ENCODE results near the gene OSGIN1. TPM values are rescaled to one million over a fixed set of nuclear protein-coding genes. Genes with fewer than 3 reads are reported as not detected.

Gene OSGIN1
- total RNA-seq, 1 experiment from 2014 or later = 1.7 TPM

DNA sequence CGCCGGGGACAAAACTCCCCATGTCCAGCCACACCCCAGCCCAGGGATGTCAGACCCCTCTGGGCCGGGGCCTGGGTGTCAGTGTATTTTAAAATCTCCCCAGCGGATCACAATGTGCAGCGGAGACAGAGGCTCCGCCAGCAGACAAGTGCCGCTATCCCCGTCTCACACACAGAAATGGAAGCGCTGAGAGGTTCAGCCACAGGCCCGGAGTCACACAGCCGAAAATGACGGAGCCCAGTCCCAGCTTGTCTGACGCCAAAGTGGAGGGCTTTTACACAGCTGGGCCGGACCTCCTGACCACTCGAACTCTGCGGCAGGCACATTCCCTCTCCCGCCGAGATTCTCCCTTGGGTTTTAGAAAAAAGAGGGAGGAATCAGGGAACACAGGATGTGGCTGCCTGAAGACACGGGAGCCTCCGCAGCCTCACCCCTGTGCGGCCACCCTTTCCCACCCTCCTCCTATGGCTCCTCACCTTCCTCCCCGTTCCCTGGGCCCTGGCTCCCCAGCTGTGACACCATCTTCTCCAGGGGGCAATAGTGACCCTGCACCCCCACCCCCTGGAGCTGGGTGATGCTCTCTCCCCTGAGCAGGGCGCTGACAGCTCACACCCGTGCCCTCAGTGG, 6.8 kb upstream of the OSGIN1 start (continued):
- TF ChIP-seq ESRRA (CRISPR knock-in tag; IDR thresholded peaks at IDR 0.05; ENCODE audit: borderline replicate concordance) (no peak), TEAD1 (CRISPR knock-in tag; IDR thresholded peaks at IDR 0.05) (no peak), RORB (CRISPR knock-in tag; IDR thresholded peaks at IDR 0.05) (no peak)
- TF ChIP-seq, protein P1, sequence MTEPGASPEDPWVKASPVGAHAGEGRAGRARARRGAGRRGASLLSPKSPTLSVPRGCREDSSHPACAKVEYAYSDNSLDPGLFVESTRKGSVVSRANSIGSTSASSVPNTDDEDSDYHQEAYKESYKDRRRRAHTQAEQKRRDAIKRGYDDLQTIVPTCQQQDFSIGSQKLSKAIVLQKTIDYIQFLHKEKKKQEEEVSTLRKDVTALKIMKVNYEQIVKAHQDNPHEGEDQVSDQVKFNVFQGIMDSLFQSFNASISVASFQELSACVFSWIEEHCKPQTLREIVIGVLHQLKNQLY (CRISPR knock-in tag; IDR thresholded peaks at IDR 0.05) = no peak
- TF ChIP-seq, protein P2, sequence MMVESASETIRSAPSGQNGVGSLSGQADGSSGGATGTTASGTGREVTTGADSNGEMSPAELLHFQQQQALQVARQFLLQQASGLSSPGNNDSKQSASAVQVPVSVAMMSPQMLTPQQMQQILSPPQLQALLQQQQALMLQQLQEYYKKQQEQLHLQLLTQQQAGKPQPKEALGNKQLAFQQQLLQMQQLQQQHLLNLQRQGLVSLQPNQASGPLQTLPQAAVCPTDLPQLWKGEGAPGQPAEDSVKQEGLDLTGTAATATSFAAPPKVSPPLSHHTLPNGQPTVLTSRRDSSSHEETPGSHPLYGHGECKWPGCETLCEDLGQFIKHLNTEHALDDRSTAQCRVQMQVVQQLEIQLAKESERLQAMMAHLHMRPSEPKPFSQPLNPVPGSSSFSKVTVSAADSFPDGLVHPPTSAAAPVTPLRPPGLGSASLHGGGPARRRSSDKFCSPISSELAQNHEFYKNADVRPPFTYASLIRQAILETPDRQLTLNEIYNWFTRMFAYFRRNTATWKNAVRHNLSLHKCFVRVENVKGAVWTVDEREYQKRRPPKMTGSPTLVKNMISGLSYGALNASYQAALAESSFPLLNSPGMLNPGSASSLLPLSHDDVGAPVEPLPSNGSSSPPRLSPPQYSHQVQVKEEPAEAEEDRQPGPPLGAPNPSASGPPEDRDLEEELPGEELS (CRISPR knock-in tag; IDR thresholded peaks at IDR 0.05) = no peak

DNA sequence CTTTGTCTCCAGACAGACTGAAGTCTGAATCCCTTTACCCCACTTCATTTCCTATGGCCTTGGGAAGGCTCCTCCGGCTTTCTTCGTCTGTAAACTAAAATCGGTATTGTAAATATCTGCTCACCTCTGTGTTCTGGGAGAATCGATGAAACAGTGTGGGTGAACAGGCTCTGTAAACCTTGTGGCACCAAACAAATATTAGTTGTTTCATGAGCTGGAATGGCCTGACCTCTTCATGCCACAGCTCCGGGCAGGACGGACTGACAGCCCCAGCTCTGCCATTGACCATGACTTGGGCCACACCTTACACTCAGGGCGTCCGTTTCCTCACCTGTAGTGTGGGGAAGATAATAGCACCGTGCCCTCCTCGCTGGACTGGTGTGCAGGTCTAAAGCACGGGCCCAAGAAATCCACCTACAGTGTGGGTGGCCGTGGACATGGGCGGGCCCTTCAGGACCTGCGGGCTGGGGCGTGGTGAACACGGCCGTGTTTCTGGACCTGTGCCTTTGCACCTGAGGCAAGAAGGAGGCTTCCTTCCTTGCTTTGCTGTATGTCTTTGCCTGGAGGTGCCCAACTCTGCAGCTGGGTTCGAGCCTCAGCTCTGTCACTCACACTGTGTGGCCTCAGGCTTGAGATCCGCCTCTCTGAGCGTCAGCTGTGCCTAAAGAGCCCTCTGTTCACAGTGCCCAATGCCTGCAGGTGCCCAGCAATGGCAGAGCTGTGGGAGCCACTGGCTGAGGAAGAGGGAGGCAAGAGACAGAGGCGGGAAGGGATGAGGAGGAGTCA, 6.1 kb upstream of the OSGIN1 start:
- Mint-ChIP-seq H3K4me3 (no peak overlapping the region), H3K36me3 (no peaks in the 10 kb centered on the region), H3K27ac (no peak overlapping the region), H3K9me3 (peaks cover 5% of the 10 kb centered on the region; the same call in 1 of the 2 replicates), H3K27me3 (ENCODE audit: low read depth) (no peaks in the 10 kb centered on the region), H3K4me1 (no peaks in the 10 kb centered on the region)
- POLR2A ChIA-PET = no interaction called here
- no peak for ATAC-seq
- DNase-seq (ENCODE audit: low spot score) = no peak
- TF ChIP-seq, protein P1 (CRISPR knock-in tag; IDR thresholded peaks at IDR 0.05) = no peak
- TF ChIP-seq NR3C1 (CRISPR knock-in tag; conservative IDR thresholded peaks at IDR 0.05; ENCODE audit: low read depth) (no peak), AFF4 (CRISPR knock-in tag; IDR thresholded peaks at IDR 0.05; ENCODE audit: borderline replicate concordance) (no peak)
- TF ChIP-seq, protein P2 (CRISPR knock-in tag; IDR thresholded peaks at IDR 0.05) = no peak
- CTCF ChIA-PET = interaction anchor here (1.5 to 1.7 kb wide), 2 partner anchors 10 to 15 kb away, joined by 3 to 9 read pairs; no protein-coding TSS in a partner anchor

DNA sequence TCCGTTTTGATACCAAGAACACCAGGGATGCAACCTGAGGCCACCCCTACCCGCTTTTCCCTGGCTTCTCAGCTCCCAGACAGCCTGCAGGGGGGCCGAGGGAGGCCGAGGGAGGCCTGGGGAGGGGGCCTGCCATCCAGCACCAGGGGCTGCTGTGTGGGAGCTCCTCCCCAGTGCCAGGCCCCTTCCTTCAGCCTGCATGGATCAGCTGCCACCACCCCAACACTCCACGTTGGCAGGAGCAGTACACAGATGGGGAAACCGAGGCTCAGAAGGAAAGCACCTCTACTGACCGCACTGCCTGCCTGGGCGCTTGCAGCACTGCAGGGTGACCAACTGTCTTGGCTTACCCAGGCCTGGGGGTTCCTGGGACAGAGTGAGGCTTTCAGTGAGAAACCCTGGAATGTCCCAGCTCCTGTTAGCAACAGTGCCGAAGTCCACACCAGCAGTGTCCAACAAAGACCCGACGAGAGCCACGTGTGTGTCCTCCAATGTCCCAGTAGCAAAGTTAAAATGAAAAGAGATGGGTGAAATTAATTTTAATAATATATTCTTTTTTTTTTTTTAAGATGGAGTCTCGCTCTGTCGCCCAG, 5.3 kb upstream of the OSGIN1 start:
- CTCF ChIA-PET = interaction anchor here (0.5 to 1.7 kb wide), 3 partner anchors 8 to 16 kb away, joined by 3 to 9 read pairs (median 4); no protein-coding TSS in a partner anchor
- ATAC-seq (no peak), DNase-seq (ENCODE audit: low spot score) (no peak)
- Mint-ChIP-seq H3K4me3 (no peak overlapping the region), H3K4me1 (no peaks in the 10 kb centered on the region), H3K27ac (no peak overlapping the region), H3K9me3 (peaks cover 5% of the 10 kb centered on the region; the same call in 1 of the 2 replicates), H3K27me3 (ENCODE audit: low read depth) (no peaks in the 10 kb centered on the region), H3K36me3 (no peaks in the 10 kb centered on the region)
- POLR2A ChIA-PET = interaction anchor here (0.6 kb wide), 1 partner anchor 1735 kb away, joined by 3 read pairs; no protein-coding TSS in a partner anchor
- TF ChIP-seq CREB1 (CRISPR knock-in tag; IDR thresholded peaks at IDR 0.05) (no peak), FOXK1 (CRISPR knock-in tag; IDR thresholded peaks at IDR 0.05) (no peak), ELF4 (CRISPR knock-in tag; IDR thresholded peaks at IDR 0.05; ENCODE audit: low read depth) (no peak), NFYB (CRISPR knock-in tag; conservative IDR thresholded peaks at IDR 0.05; ENCODE audit: low read depth) (no peak), JUN (CRISPR knock-in tag; IDR thresholded peaks at IDR 0.05) (no peak), NFE2L1 (CRISPR knock-in tag; IDR thresholded peaks at IDR 0.05) (no peak), SMAD3 (CRISPR knock-in tag; IDR thresholded peaks at IDR 0.05; ENCODE audit: borderline replicate concordance) (no peak), GABPB1 (CRISPR knock-in tag; IDR thresholded peaks at IDR 0.05) (no peak), KAT7 (CRISPR knock-in tag; IDR thresholded peaks at IDR 0.05; ENCODE audit: borderline replicate concordance) (no peak), ZNF671 (CRISPR knock-in tag; IDR thresholded peaks at IDR 0.05) (no peak), OVOL2 (CRISPR knock-in tag; IDR thresholded peaks at IDR 0.05; ENCODE audit: borderline replicate concordance) (no peak), FOXJ3 (CRISPR knock-in tag; IDR thresholded peaks at IDR 0.05; ENCODE audit: borderline replicate concordance) (no peak), ZNF232 (CRISPR knock-in tag; IDR thresholded peaks at IDR 0.05) (no peak)
- TF ChIP-seq, protein P1 (CRISPR knock-in tag; IDR thresholded peaks at IDR 0.05) = no peak

All from WTC11 (cell line).